Measurements from ENCODE around the gene TMEM161B. TPM values are rescaled to one million over a fixed set of nuclear protein-coding genes. Genes with fewer than 3 reads are reported as not detected.
"Not testable (repeated sequence)": the region's sequence is repeated elsewhere in the genome, so short reads cannot be mapped to it uniquely, and the experiment has no call there.

Gene TMEM161B
- total RNA-seq, 1 donor from 2014 or later: 28.4 TPM

GRCh38 chr5:88269222-88269771 lies 652 bp upstream of the TMEM161B start:
- DNase-seq (ENCODE audit: low spot score): no peak
- intact Hi-C loops (cut with micrococcal nuclease): loop anchor here (5.0 to 10.0 kb wide), 3 partner anchors 233 to 857 kb away; partner anchors contain the start of gene CCNH
- peaks cover 45% of the 10 kb centered on the region for H3K36me3 Mint-ChIP-seq (ENCODE audit: low read depth)
- peaks cover 8% of the 10 kb centered on the region for H3K9me3 Mint-ChIP-seq
- H3K4me3 Mint-ChIP-seq: peak overlapping the region; percentile 97
- H3K27ac Mint-ChIP-seq: peak overlapping the region; percentile 98
- peaks cover 47% of the 10 kb centered on the region for H3K4me1 Mint-ChIP-seq (ENCODE audit: low read depth)
- H3K27me3 Mint-ChIP-seq (ENCODE audit: insufficient read depth): no peaks in the 10 kb centered on the region

DNA sequence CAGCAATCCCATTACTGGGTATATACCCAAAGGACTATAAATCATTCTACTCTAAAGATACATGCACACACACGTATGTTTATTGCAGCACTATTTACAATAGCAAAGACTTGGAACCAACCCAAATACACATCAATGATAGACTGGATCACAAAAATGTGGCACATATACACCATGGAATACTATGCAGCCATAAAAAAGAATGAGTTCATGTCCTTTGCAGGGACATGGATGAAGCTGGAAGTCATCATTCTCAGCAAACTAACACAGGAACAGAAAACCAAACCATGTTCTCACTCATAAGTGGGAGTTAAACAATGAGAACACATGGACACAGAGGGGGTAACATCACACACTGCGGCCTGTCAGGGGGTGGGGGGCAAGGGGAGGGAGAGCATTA lies 4.1 kb downstream of the TMEM161B start:
- H3K9me3 Mint-ChIP-seq; H3K27me3 Mint-ChIP-seq (ENCODE audit: insufficient read depth); DNase-seq (ENCODE audit: low spot score); H3K27ac Mint-ChIP-seq; H3K4me3 Mint-ChIP-seq: not testable (repeated sequence)
- Mint-ChIP-seq H3K36me3 (ENCODE audit: low read depth) (peaks cover 36% of the 10 kb centered on the region), H3K4me1 (ENCODE audit: low read depth) (peaks cover 35% of the 10 kb centered on the region)
- intact Hi-C loops (cut with micrococcal nuclease): loop anchor here (10.0 kb wide), 1 partner anchor 400 kb away; no protein-coding TSS in a partner anchor

DNA sequence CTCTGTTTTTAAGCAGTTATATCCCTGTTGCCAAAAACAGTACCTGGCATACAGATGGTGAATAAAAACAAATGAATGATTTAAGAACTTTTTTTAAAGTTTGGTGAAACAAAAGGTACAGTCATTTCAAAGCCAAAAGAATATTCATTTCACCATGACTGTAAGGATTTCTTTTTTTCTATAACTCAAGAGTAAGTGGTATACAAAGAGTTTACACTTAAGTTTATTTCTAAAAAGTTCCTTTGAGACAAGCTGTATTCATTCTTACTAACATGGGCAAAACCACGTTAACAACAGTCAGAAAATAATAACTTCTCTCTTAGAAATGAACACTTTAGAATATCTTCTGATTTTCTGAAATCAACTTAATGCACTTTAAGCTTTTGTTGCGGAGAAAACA lies 5.3 kb downstream of the TMEM161B start:
- Mint-ChIP-seq H3K36me3 (ENCODE audit: low read depth) (peaks cover 32% of the 10 kb centered on the region), H3K27ac (no peak overlapping the region), H3K27me3 (ENCODE audit: insufficient read depth) (no peaks in the 10 kb centered on the region), H3K9me3 (peaks cover 8% of the 10 kb centered on the region), H3K4me1 (ENCODE audit: low read depth) (peaks cover 35% of the 10 kb centered on the region), H3K4me3 (no peak overlapping the region)
- no peak for DNase-seq (ENCODE audit: low spot score)
- intact Hi-C loops (cut with micrococcal nuclease): loop anchor here (10.0 kb wide), 1 partner anchor 401 kb away; no protein-coding TSS in a partner anchor

DNA sequence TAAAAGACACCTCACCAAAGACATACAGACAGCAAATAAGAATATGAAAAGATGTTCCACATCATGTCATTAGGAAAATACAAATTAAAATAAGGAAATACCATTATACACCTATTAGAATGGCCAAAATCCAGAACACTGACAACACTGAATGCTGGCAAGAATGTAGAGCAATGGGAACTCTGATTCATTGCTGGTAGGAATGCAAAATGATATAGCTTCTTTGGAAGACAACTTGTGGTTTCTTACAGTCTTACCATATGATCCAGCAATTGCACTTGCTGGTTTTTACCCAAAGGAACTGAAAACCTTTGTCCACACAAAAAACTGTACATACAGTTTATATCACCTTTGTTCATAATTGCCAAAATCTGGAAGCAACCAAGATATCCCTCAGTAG lies 6.5 kb downstream of the TMEM161B start:
- Mint-ChIP-seq H3K36me3 (ENCODE audit: low read depth) (peaks cover 33% of the 10 kb centered on the region), H3K27ac (no peak overlapping the region), H3K27me3 (ENCODE audit: insufficient read depth) (no peaks in the 10 kb centered on the region), H3K9me3 (peaks cover 8% of the 10 kb centered on the region), H3K4me1 (ENCODE audit: low read depth) (peaks cover 25% of the 10 kb centered on the region), H3K4me3 (no peak overlapping the region)
- DNase-seq (ENCODE audit: low spot score): no peak
- intact Hi-C loops (cut with micrococcal nuclease): loop anchor here (10.0 kb wide), 1 partner anchor 403 kb away; no protein-coding TSS in a partner anchor

GRCh38 chr5:88258636-88259035 lies 10.0 kb downstream of the TMEM161B start:
- peaks cover 19% of the 10 kb centered on the region for H3K4me1 Mint-ChIP-seq (ENCODE audit: low read depth)
- no peaks in the 10 kb centered on the region for H3K27me3 Mint-ChIP-seq (ENCODE audit: insufficient read depth)
- no peak overlapping the region for H3K4me3 Mint-ChIP-seq
- intact Hi-C loops (cut with micrococcal nuclease): no loop called here
- no peak overlapping the region for H3K27ac Mint-ChIP-seq
- no peak for DNase-seq (ENCODE audit: low spot score)
- peaks cover 18% of the 10 kb centered on the region for H3K36me3 Mint-ChIP-seq (ENCODE audit: low read depth)
- H3K9me3 Mint-ChIP-seq: no peaks in the 10 kb centered on the region

GRCh38 chr5:88256872-88257271 lies 11.8 kb downstream of the TMEM161B start:
- DNase-seq (ENCODE audit: low spot score): no peak
- Mint-ChIP-seq H3K27ac (no peak overlapping the region), H3K27me3 (ENCODE audit: insufficient read depth) (no peaks in the 10 kb centered on the region), H3K4me1 (ENCODE audit: low read depth) (peaks cover 10% of the 10 kb centered on the region), H3K9me3 (no peaks in the 10 kb centered on the region), H3K36me3 (ENCODE audit: low read depth) (peaks cover 16% of the 10 kb centered on the region), H3K4me3 (no peak overlapping the region)
- intact Hi-C loops (cut with micrococcal nuclease): no loop called here

DNA sequence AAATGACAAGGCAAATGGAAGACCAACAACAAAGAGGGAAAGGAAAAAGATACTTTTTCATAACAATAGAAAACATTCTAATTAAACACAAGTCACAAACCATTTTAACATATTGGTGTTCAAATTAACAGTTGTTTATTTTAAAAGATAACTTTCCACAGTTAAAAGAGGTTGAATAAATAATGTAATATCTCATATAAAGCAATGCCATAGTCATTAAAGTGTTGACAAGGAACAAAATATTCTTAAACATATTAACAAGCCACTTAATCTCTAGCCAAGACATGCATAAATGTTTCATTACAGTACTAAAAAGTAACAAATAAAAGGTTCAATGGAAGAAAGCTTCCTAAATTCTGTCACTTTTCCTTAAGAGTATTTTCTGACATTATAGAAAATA lies 12.6 kb downstream of the TMEM161B start:
- intact Hi-C loops (cut with micrococcal nuclease): no loop called here
- Mint-ChIP-seq H3K4me1 (ENCODE audit: low read depth) (peaks cover 13% of the 10 kb centered on the region), H3K36me3 (ENCODE audit: low read depth) (peaks cover 16% of the 10 kb centered on the region), H3K27ac (no peak overlapping the region), H3K9me3 (no peaks in the 10 kb centered on the region), H3K27me3 (ENCODE audit: insufficient read depth) (no peaks in the 10 kb centered on the region), H3K4me3 (no peak overlapping the region)
- DNase-seq (ENCODE audit: low spot score): no peak

- Mint-ChIP-seq H3K9me3 (no peaks in the 10 kb centered on the region), H3K27ac (no peak overlapping the region), H3K27me3 (ENCODE audit: insufficient read depth) (no peaks in the 10 kb centered on the region), H3K4me1 (ENCODE audit: low read depth) (peaks cover 30% of the 10 kb centered on the region), H3K4me3 (no peak overlapping the region), H3K36me3 (ENCODE audit: low read depth) (peaks cover 22% of the 10 kb centered on the region)
- intact Hi-C loops (cut with micrococcal nuclease): loop anchor here (5.0 kb wide), 1 partner anchor 112 kb away; no protein-coding TSS in a partner anchor
- DNase-seq (ENCODE audit: low spot score): no peak
These were observed 14.3 kb downstream of the TMEM161B start for GRCh38 chr5:88254320-88254719.

DNA sequence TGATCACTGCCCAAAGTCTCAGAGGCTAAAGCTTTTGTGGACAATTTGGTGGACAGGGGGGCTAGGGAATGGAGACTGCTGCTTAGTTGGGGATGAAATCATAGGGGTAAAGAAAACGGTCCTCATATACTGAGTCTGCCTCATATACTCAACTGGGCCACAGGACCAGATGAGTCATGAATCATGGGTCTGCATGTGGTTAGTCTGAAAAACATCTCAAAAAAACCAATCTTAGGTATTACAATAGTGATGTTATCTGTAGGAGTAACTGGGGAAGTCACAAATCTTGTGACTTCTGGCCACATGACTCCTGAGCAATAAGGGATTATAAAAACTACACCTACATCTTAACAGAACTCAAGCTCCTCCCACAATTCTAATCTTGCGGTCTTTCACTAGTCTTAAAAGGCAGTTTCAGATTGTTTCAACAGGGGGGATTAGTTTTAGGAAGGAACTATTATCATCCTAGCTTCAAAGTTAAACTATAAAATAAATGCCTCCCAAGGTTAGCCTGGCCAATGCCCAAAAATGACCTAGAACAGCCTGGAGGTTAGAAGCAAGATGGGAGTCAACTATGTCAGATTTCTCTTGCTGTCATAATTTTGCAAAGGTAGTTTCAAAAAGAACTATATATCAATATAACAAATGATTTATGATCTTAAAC lies 17.5 kb downstream of the TMEM161B start:
- H3K4me1 Mint-ChIP-seq (ENCODE audit: low read depth): peaks cover 54% of the 10 kb centered on the region
- peaks cover 21% of the 10 kb centered on the region for H3K36me3 Mint-ChIP-seq (ENCODE audit: low read depth)
- peak overlapping the region; percentile 57 for H3K4me3 Mint-ChIP-seq
- DNase-seq (ENCODE audit: low spot score): no peak
- H3K9me3 Mint-ChIP-seq: no peaks in the 10 kb centered on the region
- intact Hi-C loops (cut with micrococcal nuclease): loop anchor here (1.0 to 5.0 kb wide), 4 partner anchors 8 to 109 kb away; partner anchors contain the start of gene TMEM161B
- no peaks in the 10 kb centered on the region for H3K27me3 Mint-ChIP-seq (ENCODE audit: insufficient read depth)
- H3K27ac Mint-ChIP-seq: peak overlapping the region; percentile 72

GRCh38 chr5:88250010-88250409 lies 18.6 kb downstream of the TMEM161B start:
- Mint-ChIP-seq H3K27me3 (ENCODE audit: insufficient read depth) (no peaks in the 10 kb centered on the region), H3K9me3 (no peaks in the 10 kb centered on the region), H3K27ac (peak overlapping the region; percentile 55), H3K36me3 (ENCODE audit: low read depth) (peaks cover 21% of the 10 kb centered on the region), H3K4me1 (ENCODE audit: low read depth) (peaks cover 51% of the 10 kb centered on the region), H3K4me3 (no peak overlapping the region)
- intact Hi-C loops (cut with micrococcal nuclease): loop anchor here (5.0 kb wide), 1 partner anchor 108 kb away; no protein-coding TSS in a partner anchor
- DNase-seq (ENCODE audit: low spot score): no peak

DNA sequence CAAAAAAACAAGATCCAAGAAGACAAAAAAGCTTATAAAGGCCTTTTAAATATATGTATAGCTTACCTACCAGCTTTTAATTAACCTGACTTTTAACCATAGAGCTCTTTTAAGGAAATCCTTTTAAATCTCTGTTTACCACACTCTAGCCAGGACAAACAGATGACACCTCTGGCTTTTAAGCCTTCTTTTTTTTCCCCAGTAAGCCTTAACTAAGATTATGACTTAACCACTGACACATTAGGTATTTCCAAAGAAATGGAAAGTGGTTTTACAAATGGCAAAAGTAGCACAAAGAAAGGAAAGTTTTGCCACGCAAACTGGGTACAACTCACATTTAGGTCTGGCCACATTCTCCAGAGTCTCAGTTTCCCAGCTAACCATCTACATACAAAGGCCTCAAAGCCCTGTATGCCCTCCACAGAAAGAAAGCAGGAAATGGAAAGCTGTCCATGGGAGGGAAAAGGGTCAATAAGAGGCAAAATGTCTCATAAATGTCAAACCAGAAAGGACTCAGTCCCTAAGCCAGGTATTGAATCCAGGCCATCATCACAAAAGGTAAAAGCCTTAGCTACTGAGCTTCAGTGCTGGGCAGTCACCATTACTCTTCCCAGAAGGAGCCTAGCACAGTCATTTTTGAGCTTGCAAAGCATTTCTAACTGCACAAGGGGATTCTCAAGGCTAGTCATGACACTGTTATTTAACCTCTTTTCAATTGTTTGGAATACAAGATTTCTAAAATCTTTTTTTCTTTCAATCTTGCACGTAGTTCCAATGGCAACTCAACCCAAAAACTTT lies 19.7 kb downstream of the TMEM161B start:
- Mint-ChIP-seq H3K27me3 (ENCODE audit: insufficient read depth) (no peaks in the 10 kb centered on the region), H3K4me1 (ENCODE audit: low read depth) (peaks cover 46% of the 10 kb centered on the region), H3K36me3 (ENCODE audit: low read depth) (peaks cover 21% of the 10 kb centered on the region), H3K27ac (peak overlapping the region; percentile 71), H3K4me3 (peak overlapping the region; percentile 11), H3K9me3 (no peaks in the 10 kb centered on the region)
- intact Hi-C loops (cut with micrococcal nuclease): no loop called here
- no peak for DNase-seq (ENCODE audit: low spot score)

DNA sequence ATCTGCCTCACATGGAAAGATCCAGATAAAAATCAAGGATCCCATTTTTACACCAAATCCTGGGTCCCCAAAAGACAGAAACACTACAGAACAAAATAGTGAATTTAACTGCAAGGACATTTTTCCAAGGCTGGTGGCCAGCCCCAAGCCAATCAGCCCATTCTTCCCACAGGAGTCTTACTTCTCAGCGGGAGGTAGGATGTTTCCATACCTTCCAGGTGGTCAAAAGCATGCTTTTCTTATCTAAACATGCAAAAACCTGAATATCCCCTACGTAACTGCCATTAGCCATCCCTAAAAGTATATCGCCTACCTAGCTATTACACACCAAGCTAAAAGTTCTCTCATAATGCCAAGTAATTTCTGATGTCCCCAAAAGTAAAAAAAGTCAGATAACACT lies 20.6 kb downstream of the TMEM161B start:
- no peak for DNase-seq (ENCODE audit: low spot score)
- H3K4me1 Mint-ChIP-seq (ENCODE audit: low read depth): peaks cover 46% of the 10 kb centered on the region
- intact Hi-C loops (cut with micrococcal nuclease): no loop called here
- no peaks in the 10 kb centered on the region for H3K27me3 Mint-ChIP-seq (ENCODE audit: insufficient read depth)
- H3K4me3 Mint-ChIP-seq: no peak overlapping the region
- no peak overlapping the region for H3K27ac Mint-ChIP-seq
- H3K9me3 Mint-ChIP-seq: no peaks in the 10 kb centered on the region
- H3K36me3 Mint-ChIP-seq (ENCODE audit: low read depth): peaks cover 16% of the 10 kb centered on the region

DNA sequence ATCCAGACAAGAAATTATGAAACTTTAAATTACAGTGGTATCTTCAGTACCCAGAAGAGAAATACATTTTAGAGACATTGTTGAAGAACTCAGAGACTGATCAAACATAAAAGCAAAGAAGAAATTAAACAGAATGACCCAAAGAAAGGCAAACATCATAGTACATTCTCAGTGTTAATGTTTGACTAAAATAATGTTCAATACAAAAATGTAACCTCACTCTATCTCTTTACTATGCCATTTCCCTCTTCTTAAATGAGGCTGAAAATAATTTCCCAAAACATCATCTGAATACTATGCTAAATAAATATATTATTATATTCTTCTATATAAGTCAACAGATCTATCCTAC lies 22.8 kb downstream of the TMEM161B start:
- no peak for DNase-seq (ENCODE audit: low spot score)
- intact Hi-C loops (cut with micrococcal nuclease): no loop called here
- no peak overlapping the region for H3K4me3 Mint-ChIP-seq
- H3K27me3 Mint-ChIP-seq (ENCODE audit: insufficient read depth): no peaks in the 10 kb centered on the region
- no peaks in the 10 kb centered on the region for H3K9me3 Mint-ChIP-seq
- peaks cover 48% of the 10 kb centered on the region for H3K4me1 Mint-ChIP-seq (ENCODE audit: low read depth)
- no peak overlapping the region for H3K27ac Mint-ChIP-seq
- H3K36me3 Mint-ChIP-seq (ENCODE audit: low read depth): peaks cover 13% of the 10 kb centered on the region
